Nephron progenitor cell (in vitro differentiated cells): ENCODE measurements around the gene LZIC.
A peak's percentile ranks its signal among the peaks of the same experiment; 100 is the strongest.

Experiments used
- DNase-seq: peaks from one replicate; pipeline ENCODE4 v3.0.0; 2021
- H3K27ac Mint-ChIP-seq: 2 replicates; pipeline ENCODE4 v1.8.0; 2021; ENCODE audit warnings: mild to moderate bottlenecking, moderate library complexity, mixed read lengths
- H3K27me3 Mint-ChIP-seq: 2 replicates; pipeline ENCODE4 v1.8.0; 2021; ENCODE audit warnings: mild to moderate bottlenecking, low read depth, mixed read lengths; ENCODE audit not compliant: poor library complexity
- H3K36me3 Mint-ChIP-seq: 2 replicates; pipeline ENCODE4 v1.8.0; 2021; ENCODE audit warnings: low read depth, mixed read lengths
- H3K4me1 Mint-ChIP-seq: 2 replicates; pipeline ENCODE4 v1.8.0; 2021; ENCODE audit warnings: mixed read lengths
- H3K4me3 Mint-ChIP-seq: 2 replicates; pipeline ENCODE4 v1.8.0; 2021; ENCODE audit warnings: mild to moderate bottlenecking, moderate library complexity, mixed read lengths
- H3K9me3 Mint-ChIP-seq: 2 replicates; pipeline ENCODE4 v1.8.0; 2021; ENCODE audit warnings: mild to moderate bottlenecking, moderate library complexity, mixed read lengths
- TF ChIP-seq, protein P1 (sequence below): fragments of 200-600 bp; sonication (generic); IDR thresholded peaks from 2 replicates; pipeline ENCODE4 v1.5.0; 2021; ENCODE audit warnings: antibody characterized with exemption

LZIC gene

GRCh38 chr1:9909234-9910046 is 33.8 kb downstream of the LZIC start:
- DNase-seq, result peak; percentile 32
- peaks cover 16% of the 10 kb centered on the region for H3K36me3 Mint-ChIP-seq
- peaks cover 67% of the 10 kb centered on the region for H3K4me1 Mint-ChIP-seq
- H3K4me3 Mint-ChIP-seq, result peak overlapping the region; percentile 98
- TF ChIP-seq, protein P1, sequence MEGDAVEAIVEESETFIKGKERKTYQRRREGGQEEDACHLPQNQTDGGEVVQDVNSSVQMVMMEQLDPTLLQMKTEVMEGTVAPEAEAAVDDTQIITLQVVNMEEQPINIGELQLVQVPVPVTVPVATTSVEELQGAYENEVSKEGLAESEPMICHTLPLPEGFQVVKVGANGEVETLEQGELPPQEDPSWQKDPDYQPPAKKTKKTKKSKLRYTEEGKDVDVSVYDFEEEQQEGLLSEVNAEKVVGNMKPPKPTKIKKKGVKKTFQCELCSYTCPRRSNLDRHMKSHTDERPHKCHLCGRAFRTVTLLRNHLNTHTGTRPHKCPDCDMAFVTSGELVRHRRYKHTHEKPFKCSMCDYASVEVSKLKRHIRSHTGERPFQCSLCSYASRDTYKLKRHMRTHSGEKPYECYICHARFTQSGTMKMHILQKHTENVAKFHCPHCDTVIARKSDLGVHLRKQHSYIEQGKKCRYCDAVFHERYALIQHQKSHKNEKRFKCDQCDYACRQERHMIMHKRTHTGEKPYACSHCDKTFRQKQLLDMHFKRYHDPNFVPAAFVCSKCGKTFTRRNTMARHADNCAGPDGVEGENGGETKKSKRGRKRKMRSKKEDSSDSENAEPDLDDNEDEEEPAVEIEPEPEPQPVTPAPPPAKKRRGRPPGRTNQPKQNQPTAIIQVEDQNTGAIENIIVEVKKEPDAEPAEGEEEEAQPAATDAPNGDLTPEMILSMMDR, result no peak
- peaks cover 9% of the 10 kb centered on the region for H3K27me3 Mint-ChIP-seq
- peak overlapping the region; percentile 33 for H3K27ac Mint-ChIP-seq
- no peaks in the 10 kb centered on the region for H3K9me3 Mint-ChIP-seq

- no peak for DNase-seq
- peak overlapping the region; percentile 33 for H3K27ac Mint-ChIP-seq
- peaks cover 64% of the 10 kb centered on the region for H3K4me1 Mint-ChIP-seq
- H3K36me3 Mint-ChIP-seq, result peaks cover 16% of the 10 kb centered on the region
- H3K4me3 Mint-ChIP-seq, result peak overlapping the region; percentile 98
- H3K27me3 Mint-ChIP-seq, result peaks cover 4% of the 10 kb centered on the region
- TF ChIP-seq, protein P1, result no peak
- no peaks in the 10 kb centered on the region for H3K9me3 Mint-ChIP-seq
These were observed 34.3 kb downstream of the LZIC start for GRCh38 chr1:9908871-9909233.

- H3K27me3 Mint-ChIP-seq, result peaks cover 4% of the 10 kb centered on the region
- peaks cover 60% of the 10 kb centered on the region for H3K4me1 Mint-ChIP-seq
- no peaks in the 10 kb centered on the region for H3K9me3 Mint-ChIP-seq
- H3K4me3 Mint-ChIP-seq, result peak overlapping the region; percentile 58
- H3K27ac Mint-ChIP-seq, result no peak overlapping the region
- TF ChIP-seq, protein P1, result no peak
- H3K36me3 Mint-ChIP-seq, result peaks cover 16% of the 10 kb centered on the region
- no peak for DNase-seq
These were observed 35.8 kb downstream of the LZIC start for GRCh38 chr1:9907441-9907840.

GRCh38 chr1:9906466-9906865 is 36.7 kb downstream of the LZIC start:
- TF ChIP-seq, protein P1, result no peak
- Mint-ChIP-seq H3K4me1 (peaks cover 53% of the 10 kb centered on the region), H3K9me3 (no peaks in the 10 kb centered on the region), H3K27me3 (peaks cover 4% of the 10 kb centered on the region), H3K4me3 (peak overlapping the region; percentile 8), H3K36me3 (peaks cover 16% of the 10 kb centered on the region), H3K27ac (no peak overlapping the region)
- no peak for DNase-seq

DNA sequence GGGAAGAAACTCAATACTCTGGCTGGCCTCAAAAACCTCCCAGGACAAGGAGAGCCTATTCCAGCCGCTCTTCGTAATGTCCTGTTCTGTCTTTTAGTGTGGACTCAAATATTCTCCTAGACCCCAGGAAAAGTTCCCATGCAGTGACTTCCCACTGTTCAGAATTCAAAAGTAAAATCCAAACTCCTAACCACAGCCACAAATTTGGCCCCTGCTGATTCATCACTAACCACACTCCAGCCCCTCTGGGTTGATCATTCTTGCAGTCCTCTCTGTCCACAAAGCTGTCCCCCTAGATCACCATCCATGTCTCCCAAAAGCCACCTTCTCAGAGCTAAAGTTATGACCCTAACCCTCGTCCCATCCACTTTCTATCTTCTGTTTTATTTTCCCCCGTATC is 38.2 kb downstream of the LZIC start:
- no peak for DNase-seq
- TF ChIP-seq, protein P1, result no peak
- Mint-ChIP-seq H3K27me3 (peaks cover 4% of the 10 kb centered on the region), H3K27ac (peak overlapping the region; percentile 43), H3K9me3 (no peaks in the 10 kb centered on the region), H3K36me3 (peaks cover 16% of the 10 kb centered on the region), H3K4me3 (no peak overlapping the region), H3K4me1 (peaks cover 50% of the 10 kb centered on the region)

DNA sequence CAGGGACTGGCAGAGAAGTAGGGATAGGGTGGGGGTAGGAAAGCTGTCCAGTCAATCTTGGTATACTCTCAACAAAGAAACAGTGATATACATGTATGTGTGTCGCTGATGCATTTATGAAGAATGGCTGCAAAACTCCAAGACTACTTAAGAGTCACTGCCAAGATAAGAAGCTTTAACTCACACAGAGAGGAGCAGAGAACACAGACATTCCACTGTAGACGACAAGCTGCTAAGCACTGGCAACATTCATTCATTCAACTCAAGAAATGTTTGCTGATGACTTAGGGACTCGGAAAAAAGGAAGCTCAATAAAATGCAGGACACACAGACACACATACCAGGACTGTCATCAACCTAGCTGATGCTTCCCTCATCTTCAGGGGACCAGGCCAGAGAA is 38.6 kb downstream of the LZIC start:
- H3K4me1 Mint-ChIP-seq, result peaks cover 50% of the 10 kb centered on the region
- no peak overlapping the region for H3K4me3 Mint-ChIP-seq
- H3K36me3 Mint-ChIP-seq, result peaks cover 16% of the 10 kb centered on the region
- TF ChIP-seq, protein P1, result no peak
- H3K9me3 Mint-ChIP-seq, result no peaks in the 10 kb centered on the region
- no peak for DNase-seq
- H3K27ac Mint-ChIP-seq, result peak overlapping the region; percentile 43
- H3K27me3 Mint-ChIP-seq, result peaks cover 4% of the 10 kb centered on the region
